Epithelial cell of proximal tubule (primary cell): ENCODE measurements around the gene ZNF350. TPM values are rescaled to one million over a fixed set of nuclear protein-coding genes. Genes with fewer than 3 reads are reported as not detected.
"Not testable (repeated sequence)": the region's sequence is repeated elsewhere in the genome, so short reads cannot be mapped to it uniquely, and the experiment has no call there.

Source experiments
- DNase-seq: peaks from one replicate; pipeline ENCODE4 v3.0.0-alpha.2; 2011; ENCODE audit warnings: low read depth
- H3K4me3 ChIP-seq: 2 replicates; pipeline ENCODE4 v1.5.1; 2011; ENCODE audit warnings: low read depth, mild to moderate bottlenecking, low read length
- total RNA-seq: library from RNA; depleted of rRNA; stranded (reverse); fragments of >200 nt; gene quantifications from 2 replicates; pipeline ENCODE4 v1.2.3, GENCODE V29; 2015
- TF ChIP-seq, protein P1 (sequence below): conservative IDR thresholded peaks from 2 replicates; pipeline ENCODE4 v1.5.1; 2012; ENCODE audit warnings: low read depth, mild to moderate bottlenecking, low read length

ZNF350 gene
- total RNA-seq, 1 donor from 2014 or later: 4.3 TPM

DNA sequence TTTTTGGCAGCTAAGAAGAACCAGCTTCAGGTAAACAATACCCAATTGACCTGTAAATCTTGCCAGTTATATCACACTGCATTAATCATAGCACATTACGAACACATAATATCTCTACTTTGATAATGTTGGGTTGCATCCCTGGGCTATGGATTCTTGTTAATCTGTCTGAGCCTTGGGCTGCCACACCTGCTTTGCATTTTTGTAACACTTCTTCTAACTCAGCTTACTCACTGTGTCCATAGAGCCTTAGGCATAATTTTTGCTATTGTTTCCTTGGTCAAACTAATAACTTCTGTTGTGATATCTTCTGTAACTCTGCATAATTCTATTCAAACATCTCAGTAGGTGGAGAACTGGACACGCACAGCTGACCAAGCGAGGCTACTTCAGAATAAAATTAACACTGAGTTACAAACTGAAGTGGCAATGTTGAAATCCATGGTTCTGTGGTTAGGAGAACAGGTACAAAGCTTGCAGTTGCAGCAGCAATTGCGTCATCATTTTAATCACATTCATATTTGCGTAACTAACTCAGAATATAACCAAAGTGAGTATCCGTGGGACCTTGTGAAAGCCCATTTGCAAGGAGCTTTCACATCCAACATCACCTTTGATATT is 6.4 kb downstream of the ZNF350 start:
- no peak overlapping the region for H3K4me3 ChIP-seq
- peak; percentile 20 for DNase-seq

GRCh38 chr19:51978882-51979281 is 7.8 kb downstream of the ZNF350 start:
- DNase-seq: no peak
- TF ChIP-seq, protein P1, sequence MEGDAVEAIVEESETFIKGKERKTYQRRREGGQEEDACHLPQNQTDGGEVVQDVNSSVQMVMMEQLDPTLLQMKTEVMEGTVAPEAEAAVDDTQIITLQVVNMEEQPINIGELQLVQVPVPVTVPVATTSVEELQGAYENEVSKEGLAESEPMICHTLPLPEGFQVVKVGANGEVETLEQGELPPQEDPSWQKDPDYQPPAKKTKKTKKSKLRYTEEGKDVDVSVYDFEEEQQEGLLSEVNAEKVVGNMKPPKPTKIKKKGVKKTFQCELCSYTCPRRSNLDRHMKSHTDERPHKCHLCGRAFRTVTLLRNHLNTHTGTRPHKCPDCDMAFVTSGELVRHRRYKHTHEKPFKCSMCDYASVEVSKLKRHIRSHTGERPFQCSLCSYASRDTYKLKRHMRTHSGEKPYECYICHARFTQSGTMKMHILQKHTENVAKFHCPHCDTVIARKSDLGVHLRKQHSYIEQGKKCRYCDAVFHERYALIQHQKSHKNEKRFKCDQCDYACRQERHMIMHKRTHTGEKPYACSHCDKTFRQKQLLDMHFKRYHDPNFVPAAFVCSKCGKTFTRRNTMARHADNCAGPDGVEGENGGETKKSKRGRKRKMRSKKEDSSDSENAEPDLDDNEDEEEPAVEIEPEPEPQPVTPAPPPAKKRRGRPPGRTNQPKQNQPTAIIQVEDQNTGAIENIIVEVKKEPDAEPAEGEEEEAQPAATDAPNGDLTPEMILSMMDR: no peak
- no peak overlapping the region for H3K4me3 ChIP-seq

More for the DNA sequence above, 6.4 kb downstream of the ZNF350 start:
- TF ChIP-seq, protein P1: no peak

GRCh38 chr19:51977346-51977745 is 9.3 kb downstream of the ZNF350 start:
- TF ChIP-seq, protein P1: no peak
- no peak overlapping the region for H3K4me3 ChIP-seq
- DNase-seq: no peak

DNA sequence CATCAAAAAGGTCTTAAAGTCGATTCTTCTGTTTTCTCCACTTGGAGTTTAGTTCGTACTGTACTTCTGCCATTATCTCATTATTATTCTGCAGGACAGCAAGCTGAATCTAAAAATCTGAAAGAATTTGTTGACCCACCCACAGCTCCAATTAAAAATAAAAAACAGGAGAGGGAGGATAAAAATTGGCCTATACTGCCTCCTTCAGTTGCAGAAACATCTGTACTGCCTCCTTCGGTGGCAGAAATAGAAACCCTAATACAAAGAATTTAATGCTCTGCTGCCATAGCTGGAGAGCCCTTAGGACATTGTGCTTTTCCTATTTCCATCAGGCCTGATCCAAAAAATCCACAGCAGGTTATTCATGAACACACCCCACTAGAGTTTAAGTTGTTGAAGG is 9.8 kb downstream of the ZNF350 start:
- no peak for DNase-seq
- TF ChIP-seq, protein P1: no peak
- H3K4me3 ChIP-seq: no peak overlapping the region

DNA sequence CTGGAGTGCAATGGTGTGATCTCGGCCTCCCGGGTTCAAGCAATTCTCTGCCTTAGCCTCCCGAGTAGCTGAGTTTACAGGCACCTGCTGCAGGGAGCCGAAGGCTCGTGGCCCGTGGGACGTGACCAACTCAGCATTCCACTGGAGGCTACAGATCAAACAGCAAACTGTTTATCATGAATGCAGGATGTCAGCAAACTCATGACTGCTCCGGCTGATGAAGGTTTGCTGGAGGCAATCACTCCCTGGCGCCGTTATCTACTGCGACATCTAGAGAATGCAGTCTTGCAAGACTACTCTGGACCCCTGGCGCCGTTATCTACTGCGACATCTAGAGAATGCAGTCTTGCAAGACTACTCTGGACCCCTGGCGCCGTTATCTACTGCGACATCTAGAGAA is 10.9 kb downstream of the ZNF350 start:
- H3K4me3 ChIP-seq, DNase-seq: not testable (repeated sequence)

GRCh38 chr19:51971624-51972023 is 15.0 kb downstream of the ZNF350 start:
- H3K4me3 ChIP-seq: no peak overlapping the region
- DNase-seq: no peak

GRCh38 chr19:51970718-51971117 is 15.9 kb downstream of the ZNF350 start:
- TF ChIP-seq, protein P1: no peak
- no peak for DNase-seq
- H3K4me3 ChIP-seq: no peak overlapping the region

More at GRCh38 chr19:51971624-51972023, 15.0 kb downstream of the ZNF350 start:
- TF ChIP-seq, protein P1: no peak

- no peak overlapping the region for H3K4me3 ChIP-seq
- TF ChIP-seq, protein P1: no peak
- no peak for DNase-seq
Observed at GRCh38 chr19:51965583-51965982, 21.1 kb downstream of the ZNF350 start.

DNA sequence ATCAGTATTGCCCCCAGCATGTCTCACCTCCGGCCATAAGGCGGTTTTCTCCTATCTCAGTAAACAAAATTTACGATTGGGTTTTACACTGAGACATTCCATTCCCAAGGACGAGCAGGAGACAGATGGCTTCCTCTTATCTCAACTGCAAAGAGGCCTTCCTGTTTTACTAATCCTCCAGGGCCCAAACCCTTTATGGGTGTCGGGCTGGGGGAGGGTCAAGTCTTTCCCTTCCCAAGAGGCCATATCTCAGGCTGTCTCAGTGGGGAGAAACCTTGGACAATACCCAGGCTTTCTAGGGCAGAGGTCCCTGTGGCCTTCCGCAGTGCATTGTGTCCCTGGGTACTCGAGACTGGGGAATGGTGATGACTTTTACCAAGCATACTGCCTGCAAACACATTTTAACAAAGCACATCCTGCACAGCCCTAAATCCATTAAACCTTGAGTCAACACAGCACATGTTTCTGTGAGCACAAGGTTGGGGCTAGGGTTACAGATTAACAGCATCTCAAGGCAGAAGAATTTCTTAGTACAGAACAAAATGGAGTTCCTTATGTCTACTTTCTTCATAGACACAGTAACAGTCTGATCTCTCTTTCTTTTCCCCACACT is 25.9 kb downstream of the ZNF350 start:
- not testable (repeated sequence) for H3K4me3 ChIP-seq, DNase-seq
